Measurements from ENCODE around the gene GRIPAP1.
"Not testable (repeated sequence)": the region's sequence is repeated elsewhere in the genome, so short reads cannot be mapped to it uniquely, and the experiment has no call there.

GRIPAP1 gene

DNA sequence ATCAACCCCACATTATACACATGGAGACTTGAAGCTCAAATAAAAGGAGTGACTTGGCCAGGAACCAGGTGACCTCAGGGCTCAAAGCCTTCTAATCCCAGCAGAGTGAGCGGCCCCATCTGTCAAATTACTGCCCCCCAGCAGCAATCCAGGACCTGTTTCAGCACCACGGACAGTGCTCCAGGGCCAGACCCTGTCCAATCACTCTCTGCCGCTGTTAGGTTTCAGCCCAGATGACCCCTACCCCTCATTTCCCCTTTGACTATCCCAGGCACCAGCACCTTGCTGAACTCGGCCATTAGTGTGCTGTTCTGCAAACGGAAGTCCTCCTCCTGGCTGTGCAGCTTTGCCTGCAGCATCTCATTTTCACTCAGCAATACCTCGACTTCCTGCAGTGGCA is 5.1 kb downstream of the GRIPAP1 start:
- DNase-seq = no peak

- no peak for DNase-seq
Observed at GRCh38 chrX:48992341-48992740, 9.7 kb downstream of the GRIPAP1 start.

GRCh38 chrX:48989483-48989882 is 12.6 kb downstream of the GRIPAP1 start:
- DNase-seq = no peak

DNA sequence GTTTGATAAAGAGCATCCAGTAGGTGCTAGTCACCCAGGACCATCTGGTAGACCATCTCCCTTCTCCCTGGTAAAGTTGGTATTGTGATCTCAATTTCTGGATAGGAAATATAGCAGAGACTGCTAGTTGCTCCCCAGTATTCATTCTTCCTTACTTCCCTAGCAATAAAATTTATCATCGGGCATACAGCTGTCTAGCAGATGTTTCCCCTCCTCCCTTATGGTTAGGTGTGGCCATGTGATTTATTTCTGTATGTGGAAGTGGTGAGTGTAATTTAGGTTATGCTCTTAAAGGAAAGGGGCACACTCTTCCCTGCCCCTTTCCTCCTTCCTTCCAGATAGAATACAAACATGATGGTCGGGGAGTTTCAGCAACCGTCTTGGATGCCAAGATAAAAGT is 18.2 kb downstream of the GRIPAP1 start:
- no peak for DNase-seq

DNA sequence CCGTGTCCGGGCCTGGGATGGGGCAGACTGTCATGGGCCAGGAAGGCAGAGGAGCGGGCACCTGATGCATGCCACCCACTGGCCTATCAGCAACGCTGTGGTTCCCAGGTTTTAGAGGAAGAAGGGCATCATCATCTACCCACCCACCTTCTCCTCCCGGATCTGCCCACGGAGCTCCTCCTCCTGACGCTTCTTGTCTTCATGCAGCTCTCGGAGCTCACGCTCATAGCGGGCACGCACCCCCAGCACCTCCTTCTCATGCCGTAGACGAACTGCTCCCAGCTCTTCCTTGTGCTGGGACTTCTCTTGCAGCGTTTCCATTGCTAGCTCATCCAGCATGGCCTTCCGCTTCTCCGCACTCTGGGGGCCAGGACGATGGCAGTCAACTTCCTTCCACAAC is 19.0 kb downstream of the GRIPAP1 start:
- no peak for DNase-seq

GRCh38 chrX:48981178-48981577 is 20.9 kb downstream of the GRIPAP1 start:
- DNase-seq = no peak

DNA sequence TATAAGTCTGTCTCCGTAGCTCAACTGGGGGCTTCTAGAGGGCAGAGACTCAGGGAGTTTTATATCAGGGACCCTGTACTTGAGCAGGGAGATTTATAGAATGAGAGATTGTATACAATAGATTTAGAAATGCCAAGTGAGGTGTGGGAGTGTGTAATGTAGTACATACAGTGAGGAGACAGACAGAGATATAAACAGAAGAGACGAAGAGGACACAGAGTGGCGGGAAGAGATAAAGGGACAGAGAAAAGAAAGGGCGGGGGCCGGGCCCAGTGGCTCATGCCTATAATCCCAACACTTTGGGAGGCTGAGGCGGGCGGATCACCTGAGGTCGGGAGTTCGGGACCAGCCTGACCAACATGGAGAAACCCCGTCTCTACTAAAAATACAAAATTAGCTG is 21.7 kb downstream of the GRIPAP1 start:
- not testable (repeated sequence) for DNase-seq

- no peak for DNase-seq
Observed at GRCh38 chrX:48978226-48978625, 23.8 kb downstream of the GRIPAP1 start.

DNA sequence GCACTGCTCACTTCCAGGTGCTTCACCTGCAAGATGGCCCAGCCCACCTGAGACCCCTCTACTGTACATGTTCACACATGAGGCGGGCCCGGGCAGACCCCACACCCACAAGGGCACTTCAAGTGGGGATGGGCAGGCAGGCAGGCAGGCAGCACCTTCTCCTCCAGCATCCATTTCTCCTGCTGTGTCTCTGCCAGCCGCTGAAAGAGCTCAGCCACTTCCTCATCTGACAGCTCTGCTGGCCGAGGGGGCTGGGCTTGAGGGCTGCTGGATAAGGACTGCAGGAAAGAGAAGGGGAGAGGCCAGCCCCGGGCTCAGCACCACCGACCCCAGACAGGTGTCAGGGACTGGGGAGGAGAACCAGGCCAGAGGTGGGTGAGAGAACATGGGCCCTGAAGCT is 26.0 kb downstream of the GRIPAP1 start:
- no peak for DNase-seq

DNA sequence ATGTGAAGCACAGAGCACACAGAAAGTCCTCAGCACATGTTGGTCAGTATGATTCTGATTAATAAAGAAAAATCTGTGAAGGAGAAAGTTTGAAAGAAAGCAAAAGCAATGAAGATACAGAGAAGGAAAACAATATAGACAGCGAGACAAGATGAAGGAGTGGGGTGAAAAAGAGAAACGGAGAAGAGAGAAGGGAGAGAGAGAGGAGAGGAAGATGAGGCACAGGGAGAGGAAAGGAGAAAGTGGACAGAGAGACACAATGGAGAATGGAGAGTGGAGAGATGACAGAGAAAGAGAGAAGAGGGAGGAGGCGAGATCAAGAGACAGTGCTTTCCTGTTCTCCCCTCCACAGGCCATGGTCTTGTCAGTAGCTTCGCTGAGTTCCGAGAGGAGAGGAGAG is 26.5 kb downstream of the GRIPAP1 start:
- DNase-seq = no peak

GRCh38 chrX:48975041-48975440 is 27.0 kb downstream of the GRIPAP1 start:
- DNase-seq = no peak

GRCh38 chrX:48974574-48974973 is 27.5 kb downstream of the GRIPAP1 start:
- no peak for DNase-seq

DNA sequence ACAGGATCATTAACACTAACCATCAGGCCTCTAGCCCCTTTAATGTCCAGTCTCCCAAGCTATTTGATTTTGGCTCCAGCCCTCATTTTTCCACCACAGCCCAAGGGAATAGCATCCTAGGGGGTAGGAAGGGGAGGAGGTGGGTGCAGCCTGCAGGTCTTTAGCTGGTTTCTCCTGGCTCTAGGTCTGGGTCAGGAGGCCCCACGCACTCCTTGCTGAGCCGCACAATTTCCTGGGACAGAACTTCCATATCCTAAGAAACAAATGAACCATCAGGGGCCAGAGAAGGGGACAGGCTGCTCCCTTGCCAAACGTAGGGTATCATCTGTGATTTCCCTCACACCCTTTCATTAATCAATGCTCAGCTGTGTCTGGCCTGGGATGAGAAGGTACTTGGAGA is 28.0 kb downstream of the GRIPAP1 start:
- no peak for DNase-seq

- no peak for DNase-seq
Observed at GRCh38 chrX:48972220-48973164, 29.6 kb downstream of the GRIPAP1 start.

DNA sequence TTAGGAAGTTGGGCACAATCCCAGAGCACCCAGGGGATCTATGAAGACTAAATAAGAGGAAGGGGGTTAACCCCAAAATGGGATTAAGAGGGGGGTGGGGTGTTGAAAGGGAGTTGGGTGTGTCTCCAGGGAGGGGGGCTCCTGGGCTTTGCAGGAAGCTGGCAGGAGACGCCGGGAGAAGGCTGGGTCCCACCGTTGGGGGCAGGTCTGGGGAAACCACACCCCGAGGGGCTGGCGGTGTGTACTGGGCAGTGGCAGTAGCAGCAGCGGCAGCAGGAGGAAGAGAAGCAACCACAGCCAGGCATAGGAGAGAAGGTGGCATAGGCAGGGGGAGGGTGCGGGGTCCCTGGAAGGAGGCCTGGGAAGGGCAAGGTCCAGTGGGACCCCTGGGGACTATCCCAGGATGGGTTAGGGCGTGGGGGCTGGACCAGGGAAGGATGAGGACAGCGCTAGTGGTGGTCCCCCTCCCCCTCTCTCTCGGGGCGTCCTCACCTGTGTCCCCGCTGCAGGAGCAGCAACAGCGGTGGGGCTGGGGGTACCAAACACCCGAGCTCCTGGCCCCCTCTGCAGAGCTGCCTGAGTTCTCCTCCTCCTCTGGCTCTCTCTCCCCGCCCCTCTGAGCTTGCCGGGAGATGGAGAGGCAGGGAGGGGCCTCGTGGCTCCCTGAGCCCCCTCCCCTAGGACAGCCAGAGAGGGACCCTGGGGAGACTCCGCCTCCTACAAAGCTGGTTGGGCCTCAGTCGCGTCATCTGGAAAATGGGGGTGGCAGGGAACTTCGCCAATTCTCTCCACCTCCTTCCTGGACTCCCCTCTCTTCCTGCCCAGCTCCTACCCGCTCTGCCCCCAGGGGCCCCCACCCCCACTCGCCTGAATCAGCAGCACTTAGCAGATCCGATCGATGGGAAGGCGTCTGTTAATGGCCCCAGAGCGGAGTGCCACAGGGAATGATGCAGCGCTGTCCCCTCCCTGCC is 30.5 kb downstream of the GRIPAP1 start, which contains the start of gene KCND1:
TSS of gene KCND1 (minus strand) at position 596 of the 971 bp plus-strand sequence. CDS start 1,573 bp downstream, outside the sequence.
- DNase-seq = no peak

GRCh38 chrX:48969471-48969870 is 32.6 kb downstream of the GRIPAP1 start:
- DNase-seq = no peak

DNA sequence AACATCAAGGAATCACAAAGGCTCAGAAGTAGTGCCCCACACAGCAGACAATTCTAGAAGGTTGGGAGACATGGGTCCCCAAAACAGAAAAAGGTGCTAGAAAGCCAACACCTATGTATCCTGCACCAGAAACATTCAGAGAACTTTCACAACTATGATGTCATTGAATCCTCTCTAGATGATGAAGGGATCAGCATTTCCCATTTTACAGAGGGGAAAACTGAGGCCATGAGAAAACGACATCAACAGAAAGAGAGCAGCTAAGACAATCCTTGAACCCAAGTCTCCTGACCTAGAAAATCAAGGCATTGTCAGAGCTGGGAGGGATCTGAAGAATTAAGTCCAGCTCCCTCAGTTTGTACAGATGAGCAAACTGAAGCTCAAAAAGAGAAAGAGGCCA is 33.7 kb downstream of the GRIPAP1 start:
- DNase-seq = no peak

DNA sequence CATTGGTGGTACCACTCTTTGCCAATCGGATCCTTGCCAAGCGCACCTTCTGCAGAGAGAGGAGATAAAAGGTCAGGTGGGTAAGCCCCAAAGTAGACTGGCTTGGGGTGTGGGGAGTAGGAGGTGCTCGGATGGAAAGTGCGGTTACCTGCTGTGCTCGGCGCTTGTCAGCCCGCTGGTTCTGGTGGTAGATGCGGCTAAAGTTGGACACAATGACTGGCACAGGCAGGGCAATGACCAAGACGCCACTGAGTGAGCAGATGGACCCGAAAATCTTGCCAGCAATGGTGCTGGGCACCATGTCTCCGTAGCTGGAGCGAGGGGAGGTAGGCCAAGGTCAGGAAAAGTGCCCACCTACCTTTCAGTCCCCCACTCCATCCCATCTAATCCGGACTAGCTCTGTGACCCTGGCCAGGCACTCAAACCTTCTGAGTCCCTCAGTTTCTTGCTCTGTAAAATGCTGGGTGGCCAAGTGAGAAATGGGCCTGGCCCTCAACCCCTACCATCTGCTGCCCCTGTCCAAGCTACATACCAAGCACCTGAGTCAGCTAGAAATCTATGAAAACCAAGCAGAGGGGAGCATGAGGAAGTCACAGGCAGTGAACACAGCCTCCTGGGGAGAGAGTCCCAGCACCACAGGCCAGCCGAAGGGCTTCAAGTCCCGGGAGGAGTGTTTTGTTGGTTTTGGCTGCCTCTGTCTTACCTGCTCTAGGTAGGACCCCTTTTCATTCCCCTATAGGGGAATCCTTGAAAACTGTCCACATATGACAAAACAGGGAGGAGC is 35.1 kb downstream of the GRIPAP1 start:
- DNase-seq = no peak

DNA sequence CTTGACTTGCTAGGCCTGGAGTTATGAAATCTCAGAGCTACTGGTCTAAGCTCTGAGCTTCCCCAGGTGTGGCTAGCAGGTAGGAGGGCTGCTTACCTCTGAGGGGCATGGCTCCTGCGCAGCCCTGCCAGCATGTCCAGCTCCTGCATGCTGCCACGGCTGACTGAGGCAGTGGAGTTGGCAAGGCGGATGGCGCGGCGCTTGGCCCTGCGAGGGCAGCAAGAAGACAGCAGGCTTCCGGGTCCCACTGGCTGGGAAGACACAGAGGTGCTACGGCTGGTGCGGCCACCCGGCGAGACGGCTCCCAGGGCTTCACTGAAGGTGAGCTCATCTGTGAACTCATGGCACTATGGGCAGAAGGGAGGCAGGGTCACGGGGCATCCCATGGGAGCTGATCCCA is 36.1 kb downstream of the GRIPAP1 start:
- DNase-seq = no peak

DNA sequence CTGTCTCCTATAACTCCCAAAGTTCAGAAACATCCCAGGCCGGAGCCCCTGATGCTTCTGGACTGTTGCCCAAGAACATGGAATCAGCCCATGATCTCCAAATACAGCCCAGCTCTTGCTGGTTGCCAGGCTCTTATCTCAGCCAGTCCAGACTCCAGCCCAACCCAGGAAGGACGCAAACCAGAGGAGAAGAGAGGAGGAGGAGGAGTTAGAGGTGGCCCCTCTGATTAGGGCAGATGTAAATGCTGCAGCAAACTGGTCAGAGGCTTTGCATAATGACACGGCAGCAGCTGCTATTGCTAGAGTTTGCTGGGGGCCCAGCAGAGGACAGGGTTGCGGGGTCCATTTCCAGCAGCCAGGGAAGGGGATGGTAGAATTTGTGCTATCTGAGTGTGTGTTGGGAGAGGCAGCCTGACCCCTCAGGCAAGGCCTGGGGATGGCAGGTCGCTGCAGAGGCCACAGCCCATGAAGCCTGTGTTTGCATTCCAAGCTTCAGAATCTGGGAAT is 40.4 kb downstream of the GRIPAP1 start:
- no peak for DNase-seq

GRCh38 chrX:48960291-48960690 is 41.8 kb downstream of the GRIPAP1 start:
- DNase-seq = no peak

DNA sequence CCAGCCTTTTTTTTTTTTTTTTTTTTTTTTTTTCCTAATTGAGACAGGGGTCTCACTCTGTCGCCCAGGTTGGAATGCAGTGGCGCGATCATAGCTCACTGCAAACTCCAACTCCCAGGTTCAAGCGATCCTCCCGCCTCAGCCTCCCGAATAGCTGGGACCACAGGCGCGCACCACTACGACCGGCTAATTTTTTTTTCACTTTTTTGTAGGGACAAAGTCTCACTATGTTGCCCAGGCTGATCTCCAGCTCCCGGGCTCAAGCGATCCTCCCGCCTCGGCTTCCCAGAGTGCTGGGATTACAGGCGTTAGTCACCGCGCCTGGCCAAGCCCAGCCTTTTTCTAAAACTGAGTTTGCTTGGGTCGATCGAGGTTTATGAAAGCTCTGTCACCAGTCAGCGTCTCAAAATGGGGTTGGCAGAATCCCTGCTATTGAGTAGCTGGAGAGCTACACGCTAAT is 43.4 kb downstream of the GRIPAP1 start:
- no peak for DNase-seq
